ENCODE results near the gene ESRRA. TPM values are rescaled to one million over a fixed set of nuclear protein-coding genes. Genes with fewer than 3 reads are reported as not detected.

ESRRA gene
- total RNA-seq (10 to 100 TPM in 1 of 2 donors, 1 to 10 TPM in 1; 8.3 to 21.3 TPM), polyA plus RNA-seq (ENCODE audit: insufficient read length in 2 of 2) (10 to 100 TPM; 21.7 to 28.0 TPM)
- long read RNA-seq, donor 1, transcript ESRRA-201 (7 exons, 2,215 nt), result major isoform, 6 of 339 reads
- long read RNA-seq, donor 1, partial matches to known transcripts, result 125 of 339 reads
- long read RNA-seq, donor 1, other reads (novel, unspliced or antisense), result 208 of 339 reads
- long read RNA-seq, donor 2, partial matches to known transcripts, result 145 of 145 reads
- long read RNA-seq, donor 2, other reads (novel, unspliced or antisense), result 0 of 145 reads
- long read RNA-seq, donor 3, partial matches to known transcripts, result 117 of 123 reads
- long read RNA-seq, donor 3, other reads (novel, unspliced or antisense), result 0 of 123 reads
- long read RNA-seq, donor 4, partial matches to known transcripts, result 0 of 2 reads
- long read RNA-seq, donor 4, other reads (novel, unspliced or antisense), result 0 of 2 reads

DNA sequence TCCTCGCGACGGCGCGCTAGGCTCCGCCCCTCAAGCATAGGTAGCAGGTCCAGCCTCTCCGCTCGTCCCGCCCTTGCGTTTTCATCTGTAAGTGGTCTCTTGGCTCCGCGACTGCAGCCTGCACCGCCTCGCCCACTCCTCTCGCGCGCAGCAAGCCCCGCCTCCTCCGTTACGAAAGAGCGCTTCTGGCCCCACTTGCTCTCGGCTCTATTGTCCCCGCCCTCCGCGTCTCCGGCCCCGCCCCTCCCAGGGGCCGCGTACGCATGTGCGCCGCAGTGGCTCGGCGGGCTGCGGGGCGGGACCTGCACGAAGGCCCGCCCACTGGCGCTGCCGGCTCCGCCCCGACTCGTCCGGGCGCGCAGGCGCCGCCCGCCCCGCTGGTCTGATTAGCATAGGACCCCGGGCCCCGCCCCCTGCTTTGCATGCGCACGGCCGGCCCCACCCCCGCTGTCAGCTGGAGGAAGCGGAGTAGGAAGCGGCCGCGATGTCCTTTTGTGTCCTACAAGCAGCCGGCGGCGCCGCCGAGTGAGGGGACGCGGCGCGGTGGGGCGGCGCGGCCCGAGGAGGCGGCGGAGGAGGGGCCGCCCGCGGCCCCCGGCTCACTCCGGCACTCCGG, at the start of gene ESRRA:
TSS of gene ESRRA (plus strand) at position 450 of the 616 bp plus-strand sequence. CDS start 1,656 bp downstream, outside the sequence.
- H3K27me3 ChIP-seq (ENCODE audit: control insufficient read depth, insufficient read depth, low read length), result peaks cover 22% of the 10 kb centered on the region
- H3K36me3 ChIP-seq (ENCODE audit: control insufficient read depth, insufficient read depth, low read length), result peaks cover 6% of the 10 kb centered on the region
- WGBS (ENCODE audit: insufficient coverage), result under 1% methylated on average over 81 of the region's 81 CpGs
- peaks cover 44% of the 10 kb centered on the region for H3K4me1 ChIP-seq (ENCODE audit: control insufficient read depth, insufficient read depth, low read length)
- peak within 1 kb of the TSS; percentile 77 for H3K4me3 ChIP-seq (ENCODE audit: low read depth, low read length)
- DNase-seq (ENCODE audit: low read depth in 4 of 6, low spot score in 6 of 6), result peak; percentile 91 to 99 (median 95)
- no peaks in the 10 kb centered on the region for H3K9me3 ChIP-seq (ENCODE audit: control insufficient read depth, insufficient read depth, low read length)
- peak within 1 kb of the TSS; percentile 95 for H3K27ac ChIP-seq (ENCODE audit: low read depth, low read length)

DNA sequence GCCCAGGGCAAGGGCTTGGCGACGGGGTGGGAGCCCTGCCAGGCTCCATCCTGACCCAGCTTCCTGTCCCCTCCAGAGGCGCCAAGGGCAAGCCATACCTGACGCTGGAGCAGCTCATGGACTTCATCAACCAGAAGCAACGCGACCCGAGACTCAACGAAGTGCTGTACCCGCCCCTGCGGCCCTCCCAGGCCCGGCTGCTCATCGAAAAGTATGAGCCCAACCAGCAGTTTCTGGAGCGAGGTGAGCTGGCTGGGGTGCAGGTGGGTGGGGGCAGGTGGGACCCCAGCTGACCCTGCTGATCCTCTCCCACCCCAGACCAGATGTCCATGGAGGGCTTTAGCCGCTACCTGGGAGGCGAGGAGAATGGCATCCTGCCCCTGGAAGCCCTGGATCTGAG, 49.0 kb upstream of the ESRRA start:
- peaks cover 30% of the 10 kb centered on the region for H3K4me1 ChIP-seq (ENCODE audit: control insufficient read depth, insufficient read depth, low read length)
- no peak overlapping the region for H3K27ac ChIP-seq (ENCODE audit: low read depth, low read length)
- H3K27me3 ChIP-seq (ENCODE audit: control insufficient read depth, insufficient read depth, low read length), result no peaks in the 10 kb centered on the region
- DNase-seq (ENCODE audit: low read depth in 4 of 6, low spot score in 6 of 6), result no peak
- H3K36me3 ChIP-seq (ENCODE audit: control insufficient read depth, insufficient read depth, low read length), result peaks cover 60% of the 10 kb centered on the region
- no peak overlapping the region for H3K4me3 ChIP-seq (ENCODE audit: low read depth, low read length)
- H3K9me3 ChIP-seq (ENCODE audit: control insufficient read depth, insufficient read depth, low read length), result no peaks in the 10 kb centered on the region
- WGBS (ENCODE audit: insufficient coverage), result 95% methylated on average over 15 of the region's 15 CpGs

DNA sequence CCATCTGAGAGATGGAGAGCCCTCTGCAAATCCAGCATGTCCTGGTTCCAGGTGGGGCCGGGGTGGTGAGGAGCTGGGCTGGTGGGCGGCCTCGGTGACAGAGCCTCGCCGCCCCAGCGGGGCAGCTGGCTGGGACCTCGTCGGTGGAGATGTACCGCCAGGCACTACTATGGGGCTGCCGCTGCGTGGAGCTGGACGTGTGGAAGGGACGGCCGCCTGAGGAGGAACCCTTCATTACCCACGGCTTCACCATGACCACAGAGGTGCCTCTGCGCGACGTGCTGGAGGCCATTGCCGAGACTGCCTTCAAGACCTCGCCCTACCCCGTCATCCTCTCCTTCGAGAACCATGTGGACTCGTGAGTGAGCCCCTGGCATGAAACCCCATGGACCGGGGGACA, 47.0 kb upstream of the ESRRA start:
- Histone ChIP-seq H3K36me3 (ENCODE audit: control insufficient read depth, insufficient read depth, low read length) (peaks cover 80% of the 10 kb centered on the region), H3K27me3 (ENCODE audit: control insufficient read depth, insufficient read depth, low read length) (no peaks in the 10 kb centered on the region), H3K27ac (ENCODE audit: low read depth, low read length) (no peak overlapping the region), H3K9me3 (ENCODE audit: control insufficient read depth, insufficient read depth, low read length) (no peaks in the 10 kb centered on the region), H3K4me1 (ENCODE audit: control insufficient read depth, insufficient read depth, low read length) (peaks cover 11% of the 10 kb centered on the region), H3K4me3 (ENCODE audit: low read depth, low read length) (no peak overlapping the region)
- DNase-seq (ENCODE audit: low read depth in 4 of 6, low spot score in 6 of 6), result no peak
- WGBS (ENCODE audit: insufficient coverage), result 89% methylated on average over 21 of the region's 24 CpGs

DNA sequence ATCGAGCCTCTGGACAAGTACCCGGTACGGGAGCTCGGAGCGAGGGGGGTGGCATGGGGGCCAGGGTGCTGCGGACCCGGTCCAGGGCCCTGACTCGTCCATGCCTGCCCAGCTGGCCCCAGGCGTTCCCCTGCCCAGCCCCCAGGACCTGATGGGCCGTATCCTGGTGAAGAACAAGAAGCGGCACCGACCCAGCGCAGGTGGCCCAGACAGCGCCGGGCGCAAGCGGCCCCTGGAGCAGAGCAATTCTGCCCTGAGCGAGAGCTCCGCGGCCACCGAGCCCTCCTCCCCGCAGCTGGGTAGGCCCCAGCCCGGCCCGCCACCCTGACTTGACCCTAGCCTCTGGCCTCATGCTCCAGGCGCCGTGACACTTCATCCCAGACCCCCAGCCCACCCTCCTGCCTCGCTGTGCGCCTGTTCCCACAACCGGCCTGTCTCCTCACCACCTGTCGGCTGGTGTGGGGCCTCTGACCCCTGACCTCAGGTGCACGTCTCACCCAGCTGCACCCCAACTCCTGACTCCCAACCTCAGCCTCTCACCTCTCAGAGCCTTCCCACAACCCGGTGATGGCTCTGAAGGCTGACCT, 46.3 kb upstream of the ESRRA start:
- WGBS (ENCODE audit: insufficient coverage), result 95% methylated on average over 32 of the region's 32 CpGs
- Histone ChIP-seq H3K9me3 (ENCODE audit: control insufficient read depth, insufficient read depth, low read length) (no peaks in the 10 kb centered on the region), H3K36me3 (ENCODE audit: control insufficient read depth, insufficient read depth, low read length) (peaks cover 87% of the 10 kb centered on the region), H3K27me3 (ENCODE audit: control insufficient read depth, insufficient read depth, low read length) (no peaks in the 10 kb centered on the region), H3K4me3 (ENCODE audit: low read depth, low read length) (no peak overlapping the region), H3K4me1 (ENCODE audit: control insufficient read depth, insufficient read depth, low read length) (peaks cover 7% of the 10 kb centered on the region), H3K27ac (ENCODE audit: low read depth, low read length) (no peak overlapping the region)
- DNase-seq (ENCODE audit: low read depth in 4 of 6, low spot score in 6 of 6), result no peak

DNA sequence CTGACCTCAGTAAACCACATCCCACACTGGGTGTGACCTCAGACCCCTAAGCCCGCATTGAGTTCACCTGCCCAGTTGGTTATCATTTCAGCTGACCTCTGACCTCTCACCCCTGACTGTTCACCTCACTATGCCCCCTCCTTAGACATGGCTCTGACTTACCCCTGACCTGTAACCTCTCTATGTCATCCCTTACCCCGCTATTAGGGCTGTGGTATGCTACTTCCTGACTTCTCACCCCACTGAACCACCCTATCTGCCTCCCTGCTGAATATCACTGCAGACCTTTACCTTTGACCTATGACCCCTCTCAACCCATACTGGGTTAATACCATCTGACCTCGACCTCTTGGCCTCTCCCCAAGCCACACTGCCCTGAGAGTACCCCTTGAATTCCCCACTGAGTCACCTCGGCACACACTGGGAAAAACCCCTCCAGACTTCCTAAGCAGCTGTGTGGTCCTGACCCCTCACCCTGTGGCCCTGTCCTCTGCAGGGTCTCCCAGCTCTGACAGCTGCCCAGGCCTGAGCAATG, 45.7 kb upstream of the ESRRA start:
- WGBS (ENCODE audit: insufficient coverage), result 91% methylated on average over 3 of the region's 4 CpGs
- peaks cover 8% of the 10 kb centered on the region for H3K4me1 ChIP-seq (ENCODE audit: control insufficient read depth, insufficient read depth, low read length)
- H3K27me3 ChIP-seq (ENCODE audit: control insufficient read depth, insufficient read depth, low read length), result no peaks in the 10 kb centered on the region
- H3K27ac ChIP-seq (ENCODE audit: low read depth, low read length), result no peak overlapping the region
- no peak overlapping the region for H3K4me3 ChIP-seq (ENCODE audit: low read depth, low read length)
- H3K36me3 ChIP-seq (ENCODE audit: control insufficient read depth, insufficient read depth, low read length), result peaks cover 88% of the 10 kb centered on the region
- no peaks in the 10 kb centered on the region for H3K9me3 ChIP-seq (ENCODE audit: control insufficient read depth, insufficient read depth, low read length)
- no peak for DNase-seq (ENCODE audit: low read depth in 4 of 6, low spot score in 6 of 6)

DNA sequence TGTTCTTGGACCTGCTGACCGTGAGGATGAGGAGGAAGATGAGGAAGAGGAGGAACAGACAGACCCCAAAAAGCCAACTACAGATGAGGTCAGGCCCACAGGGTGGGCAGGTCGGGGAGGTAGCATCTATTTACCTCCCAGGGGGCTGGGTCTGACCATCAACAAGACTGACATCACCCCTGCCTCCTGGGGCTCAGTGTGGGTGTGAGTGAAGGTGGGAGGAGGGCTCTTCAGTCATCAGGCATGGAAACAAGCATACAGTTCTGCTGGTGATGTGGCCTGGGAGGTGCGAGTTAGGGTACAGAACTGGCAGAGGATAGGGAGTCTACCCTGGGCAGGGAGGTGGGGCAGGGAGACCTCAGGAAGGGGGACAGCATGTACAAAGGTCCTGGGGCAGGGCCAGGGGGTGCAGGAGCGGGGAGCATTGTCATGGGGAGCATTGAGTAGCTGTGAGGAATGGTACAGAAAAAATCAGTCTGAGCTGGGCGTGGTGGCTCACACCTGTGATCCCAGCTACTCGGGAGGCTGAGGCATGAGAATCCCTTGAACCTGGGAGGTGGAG, 45.1 kb upstream of the ESRRA start:
- Histone ChIP-seq H3K4me1 (ENCODE audit: control insufficient read depth, insufficient read depth, low read length) (peaks cover 9% of the 10 kb centered on the region), H3K27ac (ENCODE audit: low read depth, low read length) (no peak overlapping the region), H3K4me3 (ENCODE audit: low read depth, low read length) (no peak overlapping the region), H3K36me3 (ENCODE audit: control insufficient read depth, insufficient read depth, low read length) (peaks cover 87% of the 10 kb centered on the region), H3K27me3 (ENCODE audit: control insufficient read depth, insufficient read depth, low read length) (no peaks in the 10 kb centered on the region), H3K9me3 (ENCODE audit: control insufficient read depth, insufficient read depth, low read length) (no peaks in the 10 kb centered on the region)
- no peak for DNase-seq (ENCODE audit: low read depth in 4 of 6, low spot score in 6 of 6)
- 100% methylated on average over 3 of the region's 6 CpGs for WGBS (ENCODE audit: insufficient coverage)

DNA sequence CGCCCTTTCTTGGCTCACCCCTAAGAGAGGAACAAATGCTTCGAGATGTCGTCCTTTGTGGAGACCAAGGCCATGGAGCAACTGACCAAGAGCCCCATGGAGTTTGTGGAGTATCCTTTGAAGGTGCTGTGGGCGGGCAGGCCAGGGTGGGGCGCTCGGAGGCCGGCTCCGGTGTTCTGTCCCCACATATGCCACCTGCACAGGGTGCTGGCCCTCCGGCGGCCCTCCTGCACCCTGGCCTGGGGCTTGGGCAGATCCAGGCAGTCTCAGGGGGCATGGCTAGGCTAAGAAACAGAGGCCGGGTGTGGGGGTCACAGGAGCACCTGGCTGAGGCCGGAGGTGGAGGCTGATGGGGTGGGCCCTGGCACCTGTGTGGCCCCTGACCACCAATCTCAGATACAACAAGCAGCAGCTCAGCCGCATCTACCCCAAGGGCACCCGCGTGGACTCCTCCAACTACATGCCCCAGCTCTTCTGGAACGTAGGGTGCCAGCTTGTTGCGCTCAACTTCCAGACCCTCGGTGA, 43.7 kb upstream of the ESRRA start:
- H3K4me3 ChIP-seq (ENCODE audit: low read depth, low read length), result no peak overlapping the region
- peaks cover 87% of the 10 kb centered on the region for H3K36me3 ChIP-seq (ENCODE audit: control insufficient read depth, insufficient read depth, low read length)
- WGBS (ENCODE audit: insufficient coverage), result 92% methylated on average over 16 of the region's 18 CpGs
- no peaks in the 10 kb centered on the region for H3K9me3 ChIP-seq (ENCODE audit: control insufficient read depth, insufficient read depth, low read length)
- H3K27ac ChIP-seq (ENCODE audit: low read depth, low read length), result no peak overlapping the region
- H3K4me1 ChIP-seq (ENCODE audit: control insufficient read depth, insufficient read depth, low read length), result peaks cover 9% of the 10 kb centered on the region
- no peak for DNase-seq (ENCODE audit: low read depth in 4 of 6, low spot score in 6 of 6)
- no peaks in the 10 kb centered on the region for H3K27me3 ChIP-seq (ENCODE audit: control insufficient read depth, insufficient read depth, low read length)

DNA sequence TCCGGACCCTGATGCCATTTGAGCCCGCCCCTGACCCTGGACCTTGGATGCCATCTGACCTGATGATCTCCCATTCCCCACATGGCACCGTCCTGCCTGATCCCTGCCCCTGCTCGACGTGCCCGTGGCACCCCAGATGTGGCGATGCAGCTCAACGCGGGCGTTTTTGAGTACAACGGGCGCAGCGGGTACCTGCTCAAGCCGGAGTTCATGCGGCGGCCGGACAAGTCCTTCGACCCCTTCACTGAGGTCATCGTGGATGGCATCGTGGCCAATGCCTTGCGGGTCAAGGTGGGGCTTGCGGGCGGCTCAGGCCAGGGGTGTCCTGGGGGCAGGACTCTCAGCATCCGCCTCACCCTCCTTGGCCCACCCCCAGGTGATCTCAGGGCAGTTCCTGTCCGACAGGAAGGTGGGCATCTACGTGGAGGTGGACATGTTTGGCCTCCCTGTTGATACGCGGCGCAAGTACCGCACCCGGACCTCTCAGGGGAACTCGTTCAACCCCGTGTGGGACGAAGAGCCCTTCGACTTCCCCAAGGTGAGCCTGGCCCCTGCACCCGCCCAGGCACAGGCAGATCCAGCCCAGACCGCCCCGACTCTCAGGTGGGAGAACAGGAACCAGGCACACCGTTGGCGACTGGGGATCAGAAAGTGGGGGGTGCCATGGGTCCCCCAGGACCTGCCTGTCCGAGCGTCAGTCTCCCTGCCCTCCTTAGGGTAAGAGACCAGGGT, 42.9 kb upstream of the ESRRA start:
- Histone ChIP-seq H3K9me3 (ENCODE audit: control insufficient read depth, insufficient read depth, low read length) (no peaks in the 10 kb centered on the region), H3K36me3 (ENCODE audit: control insufficient read depth, insufficient read depth, low read length) (peaks cover 87% of the 10 kb centered on the region), H3K4me1 (ENCODE audit: control insufficient read depth, insufficient read depth, low read length) (peaks cover 9% of the 10 kb centered on the region), H3K4me3 (ENCODE audit: low read depth, low read length) (no peak overlapping the region), H3K27ac (ENCODE audit: low read depth, low read length) (no peak overlapping the region), H3K27me3 (ENCODE audit: control insufficient read depth, insufficient read depth, low read length) (no peaks in the 10 kb centered on the region)
- WGBS (ENCODE audit: insufficient coverage), result 97% methylated on average over 42 of the region's 42 CpGs
- DNase-seq (ENCODE audit: low read depth in 4 of 6, low spot score in 6 of 6), result no peak

Measured in spinal cord (tissue), 10 donors.